HEK293T (cell line): ENCODE results near the gene CTF1.

Experiments
- FOXA1 ChIP-seq: fragments of 450-650 bp; IDR thresholded peaks from 2 replicates; pipeline ENCODE4 v1.6.1; 2016; ENCODE audit warnings: mild to moderate bottlenecking
- SP1 ChIP-seq: fragments of 450-650 bp; IDR thresholded peaks from 2 replicates; pipeline ENCODE4 v1.6.1; 2017
- SUZ12 ChIP-seq: fragments of 450-650 bp; IDR thresholded peaks from 2 replicates; pipeline ENCODE4 v1.6.1; 2016; ENCODE audit warnings: mild to moderate bottlenecking

DNA sequence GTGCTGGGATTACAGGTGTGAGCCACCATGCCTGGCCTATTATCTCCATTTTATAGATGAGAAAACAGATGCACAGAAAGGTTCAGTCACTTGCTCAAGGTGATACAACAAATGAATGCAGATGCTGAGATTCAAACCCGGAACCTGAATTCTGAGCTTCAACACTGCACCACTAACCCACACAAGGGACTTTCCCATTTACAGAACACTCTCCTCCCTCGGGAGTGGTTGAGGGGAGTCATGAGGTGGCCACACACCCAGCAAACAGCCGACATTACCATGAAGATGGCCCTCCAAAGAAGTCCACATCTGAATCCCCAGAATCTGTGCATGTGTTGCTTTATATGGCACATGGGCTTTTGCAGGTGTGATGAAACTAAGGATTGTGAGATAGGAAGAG lies 11.7 kb upstream of the CTF1 start:
- TF ChIP-seq FOXA1 = no peak
- TF ChIP-seq SP1 = no peak
- TF ChIP-seq SUZ12 = no peak
